NB4 (cell line): ENCODE data around the gene C11orf68.

ENCODE experiments used
- DNase-seq: peaks from one replicate; pipeline ENCODE4 v3.0.0; 2010; ENCODE audit warnings: low read depth
- H3K4me3 ChIP-seq: one replicate; pipeline ENCODE4 v1.5.1; 2011; ENCODE audit warnings: mild to moderate bottlenecking, low read depth, low read length, moderate library complexity
- CTCF ChIP-seq: IDR thresholded peaks from one replicate; pipeline ENCODE4 v1.5.1; 2012; ENCODE audit warnings: low read depth, low read length
- MYC ChIP-seq: IDR thresholded peaks from 2 replicates; pipeline ENCODE4 v1.6.1; 2011; ENCODE audit warnings: low read depth, low read length
- POLR2A ChIP-seq: IDR thresholded peaks from 2 replicates; pipeline ENCODE4 v1.6.1; 2011; ENCODE audit warnings: mild to moderate bottlenecking; ENCODE audit not compliant: insufficient read length; ENCODE audit errors: extremely low read depth
- TF ChIP-seq, protein P1 (sequence below): IDR thresholded peaks from 2 replicates; pipeline ENCODE4 v1.6.1; 2011; ENCODE audit warnings: low read depth, low read length

The C11orf68 gene

GRCh38 chr11:65898656-65899355, 20.1 kb downstream of the C11orf68 start:
- DNase-seq, result no peak
- TF ChIP-seq CTCF, result no peak
- no peak for TF ChIP-seq POLR2A
- TF ChIP-seq MYC, result no peak
- TF ChIP-seq, protein P1, sequence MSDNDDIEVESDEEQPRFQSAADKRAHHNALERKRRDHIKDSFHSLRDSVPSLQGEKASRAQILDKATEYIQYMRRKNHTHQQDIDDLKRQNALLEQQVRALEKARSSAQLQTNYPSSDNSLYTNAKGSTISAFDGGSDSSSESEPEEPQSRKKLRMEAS, result no peak
- peak overlapping the region; percentile 90 for H3K4me3 ChIP-seq

- no peak for DNase-seq
- H3K4me3 ChIP-seq, result no peak overlapping the region
- TF ChIP-seq, protein P1, result no peak
- TF ChIP-seq POLR2A, result no peak
- TF ChIP-seq CTCF, result no peak
- no peak for TF ChIP-seq MYC
Observed at GRCh38 chr11:65897020-65897471, 21.8 kb downstream of the C11orf68 start.

DNA sequence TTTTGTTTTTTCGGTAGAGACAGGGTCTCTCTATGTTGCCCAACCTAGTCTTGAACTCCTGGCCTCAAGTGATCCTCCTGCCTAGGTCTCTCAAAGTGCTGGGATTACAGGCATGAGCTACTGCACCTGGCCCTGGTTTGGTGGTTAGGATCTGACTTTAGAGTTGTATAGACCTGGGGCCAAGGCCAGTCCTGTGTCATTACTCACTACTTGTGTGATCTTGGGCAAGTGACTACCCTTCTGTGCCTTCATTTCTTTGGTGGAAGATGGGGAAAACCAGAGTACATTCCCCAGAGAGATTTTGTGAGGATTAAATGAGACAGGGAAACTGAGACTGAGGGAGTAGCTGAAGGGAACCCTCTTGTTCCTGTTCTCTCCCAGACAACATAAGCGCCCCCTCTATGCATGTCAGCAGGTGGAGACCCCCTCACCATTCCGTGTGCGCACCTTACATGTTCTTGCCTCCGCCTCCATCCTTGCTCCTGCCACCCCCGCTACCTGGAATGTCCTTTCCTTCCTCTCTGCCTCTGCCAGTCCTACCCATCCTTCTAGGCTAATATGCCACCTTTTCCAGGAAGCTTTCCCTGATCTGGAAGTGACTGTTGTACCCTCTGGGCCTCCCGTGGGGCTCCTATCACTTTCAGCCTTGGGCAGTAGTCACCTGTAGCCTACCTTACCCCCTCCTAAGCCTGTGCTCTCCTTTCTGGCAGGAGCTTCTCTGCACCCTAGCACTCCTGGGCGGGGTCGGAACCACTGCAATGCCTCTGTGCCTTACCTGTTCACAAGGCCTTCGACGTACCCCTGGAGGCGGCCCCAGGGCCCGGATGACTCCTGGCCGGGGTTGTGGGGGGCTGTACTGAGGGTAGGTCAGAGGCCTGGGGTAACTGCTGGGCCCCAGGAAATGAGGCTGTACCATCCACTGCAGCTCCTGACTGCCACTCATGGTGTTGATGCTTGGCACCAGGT, 22.5 kb downstream of the C11orf68 start:
- DNase-seq, result no peak
- TF ChIP-seq POLR2A, result no peak
- TF ChIP-seq CTCF, result no peak
- H3K4me3 ChIP-seq, result no peak overlapping the region

- no peak for DNase-seq
- TF ChIP-seq POLR2A (no peak), MYC (no peak), CTCF (no peak)
- TF ChIP-seq, protein P1, result no peak
- H3K4me3 ChIP-seq, result no peak overlapping the region
Observed at GRCh38 chr11:65895482-65895981, 23.3 kb downstream of the C11orf68 start.

DNA sequence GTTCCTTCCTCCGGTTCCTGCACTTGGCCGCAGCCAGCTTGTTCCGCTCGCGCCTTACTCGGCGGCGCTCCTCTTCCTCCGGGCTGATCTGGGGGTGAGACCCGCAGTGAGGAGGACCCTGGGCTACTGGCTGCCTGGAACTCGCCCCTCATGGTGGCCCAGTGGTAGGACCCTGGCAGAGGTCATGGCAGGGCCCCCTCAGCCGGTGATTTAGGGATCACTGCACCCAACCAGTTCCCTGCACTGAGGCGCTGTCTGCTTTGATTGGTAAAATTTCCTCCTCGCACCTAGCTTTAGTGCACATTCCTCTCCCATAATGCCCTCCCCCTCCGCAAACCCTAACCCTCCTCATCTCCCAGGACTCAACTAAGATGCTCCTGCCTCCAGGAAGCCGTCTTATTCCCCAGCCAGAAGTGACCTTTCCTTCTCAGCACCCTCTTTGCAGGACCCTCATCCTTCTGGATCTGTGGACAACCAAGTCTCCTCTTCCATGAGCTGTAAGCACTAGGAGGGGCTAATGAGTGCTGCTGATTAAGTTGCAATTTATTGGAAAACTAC, 24.7 kb downstream of the C11orf68 start:
- DNase-seq, result no peak
- TF ChIP-seq MYC (no peak), CTCF (no peak), POLR2A (no peak)
- TF ChIP-seq, protein P1, result no peak
- no peak overlapping the region for H3K4me3 ChIP-seq
